ENCODE data around the gene ZNF618.

- TF ChIP-seq POLR2AphosphoS5 (IDR thresholded peaks at IDR 0.05) = no peak
- TF ChIP-seq POLR2A (IDR thresholded peaks at IDR 0.05) = no peak
- TF ChIP-seq CTCF (IDR thresholded peaks at IDR 0.05) = no peak
- no peak for TF ChIP-seq EP300 (IDR thresholded peaks at IDR 0.05)
Observed at GRCh38 chr9:113956901-113957300, 80.8 kb downstream of the ZNF618 start.

All from stomach (tissue), 4 donors.